Measurements from ENCODE around the gene GALNT1.

GALNT1 gene

GRCh38 chr18:35582899-35583558, 1.5 kb downstream of the GALNT1 start:
- DNase-seq (ENCODE audit: low spot score): peak; percentile 9

- DNase-seq (ENCODE audit: low spot score): no peak
Measured at GRCh38 chr18:35584735-35585134, 3.2 kb downstream of the GALNT1 start.

GRCh38 chr18:35585608-35586007, 4.1 kb downstream of the GALNT1 start:
- no peak for DNase-seq (ENCODE audit: low spot score)

- no peak for DNase-seq (ENCODE audit: low spot score)
Measured at GRCh38 chr18:35588122-35588521, 6.6 kb downstream of the GALNT1 start.

GRCh38 chr18:35588995-35589394, 7.5 kb downstream of the GALNT1 start:
- DNase-seq (ENCODE audit: low spot score): no peak

- no peak for DNase-seq (ENCODE audit: low spot score)
Measured at GRCh38 chr18:35589546-35589945, 8.0 kb downstream of the GALNT1 start.

- no peak for DNase-seq (ENCODE audit: low spot score)
Measured at GRCh38 chr18:35590935-35591334, 9.4 kb downstream of the GALNT1 start.

GRCh38 chr18:35592298-35592697, 10.8 kb downstream of the GALNT1 start:
- DNase-seq (ENCODE audit: low spot score): no peak

GRCh38 chr18:35593859-35594258, 12.3 kb downstream of the GALNT1 start:
- no peak for DNase-seq (ENCODE audit: low spot score)

GRCh38 chr18:35597758-35598157, 16.2 kb downstream of the GALNT1 start:
- no peak for DNase-seq (ENCODE audit: low spot score)

- DNase-seq (ENCODE audit: low spot score): no peak
Measured at GRCh38 chr18:35602193-35602820, 20.8 kb downstream of the GALNT1 start.

- DNase-seq (ENCODE audit: low spot score): no peak
Measured at GRCh38 chr18:35603008-35603407, 21.5 kb downstream of the GALNT1 start.

- no peak for DNase-seq (ENCODE audit: low spot score)
Measured at GRCh38 chr18:35603528-35603927, 22.0 kb downstream of the GALNT1 start.

GRCh38 chr18:35604369-35604768, 22.8 kb downstream of the GALNT1 start:
- DNase-seq (ENCODE audit: low spot score): no peak

- DNase-seq (ENCODE audit: low spot score): peak; percentile 30
Measured at GRCh38 chr18:35605686-35606417, 24.3 kb downstream of the GALNT1 start.

- no peak for DNase-seq (ENCODE audit: low spot score)
Measured at GRCh38 chr18:35609236-35609635, 27.7 kb downstream of the GALNT1 start.

GRCh38 chr18:35610089-35610488, 28.5 kb downstream of the GALNT1 start:
- DNase-seq (ENCODE audit: low spot score): no peak

GRCh38 chr18:35610724-35611123, 29.2 kb downstream of the GALNT1 start:
- no peak for DNase-seq (ENCODE audit: low spot score)

GRCh38 chr18:35611518-35611917, 30.0 kb downstream of the GALNT1 start:
- no peak for DNase-seq (ENCODE audit: low spot score)

GRCh38 chr18:35616074-35616473, 34.5 kb downstream of the GALNT1 start:
- no peak for DNase-seq (ENCODE audit: low spot score)

- peak; percentile 21 for DNase-seq (ENCODE audit: low spot score)
Measured at GRCh38 chr18:35616664-35617423, 35.3 kb downstream of the GALNT1 start.

GRCh38 chr18:35617865-35618264, 36.3 kb downstream of the GALNT1 start:
- no peak for DNase-seq (ENCODE audit: low spot score)

GRCh38 chr18:35618289-35618688, 36.7 kb downstream of the GALNT1 start:
- no peak for DNase-seq (ENCODE audit: low spot score)
